GM19324 (cell line): Measurements from ENCODE around the gene FRMD8.
"Not testable (repeated sequence)": the region's sequence is repeated elsewhere in the genome, so short reads cannot be mapped to it uniquely, and the experiment has no call there.

Source experiments
- ATAC-seq: cut with Tn5 transposase; IDR thresholded peaks from one replicate; pipeline ENCODE4 v1.9.1; 2021; ENCODE audit warnings: mild to moderate bottlenecking, moderate library complexity; ENCODE audit not compliant: unreplicated experiment, low FRiP score

FRMD8 gene

GRCh38 chr11:65448418-65449105 is 62.1 kb downstream of the FRMD8 start:
- no peak for ATAC-seq

GRCh38 chr11:65451301-65451700 is 64.9 kb downstream of the FRMD8 start:
- ATAC-seq: not testable (repeated sequence)

GRCh38 chr11:65452259-65452658 is 65.8 kb downstream of the FRMD8 start:
- ATAC-seq: not testable (repeated sequence)

GRCh38 chr11:65452806-65453490 is 66.5 kb downstream of the FRMD8 start:
- no peak for ATAC-seq

- ATAC-seq: no peak
Observed at GRCh38 chr11:65454311-65454695, 67.9 kb downstream of the FRMD8 start.

GRCh38 chr11:65454696-65455456 is 68.4 kb downstream of the FRMD8 start:
- peak; percentile 87 for ATAC-seq

- no peak for ATAC-seq
Observed at GRCh38 chr11:65456418-65456817, 70.0 kb downstream of the FRMD8 start.

GRCh38 chr11:65459552-65459951 is 73.1 kb downstream of the FRMD8 start:
- ATAC-seq: no peak
